Kidney epithelial cell (primary cell): ENCODE data around the gene SH3GLB2. TPM values are rescaled to one million over a fixed set of nuclear protein-coding genes. Genes with fewer than 3 reads are reported as not detected.

ENCODE experiments used
- DNase-seq: peaks from one replicate; pipeline ENCODE4 v3.0.0-alpha.2; 2010; ENCODE audit warnings: low read depth
- H3K27me3 ChIP-seq: 2 replicates; pipeline ENCODE4 v1.6.0; 2011; ENCODE audit warnings: low read length; ENCODE audit not compliant: control insufficient read depth, insufficient read depth
- H3K36me3 ChIP-seq: 2 replicates; pipeline ENCODE4 v1.5.1; 2011; ENCODE audit warnings: low read length; ENCODE audit not compliant: control insufficient read depth, insufficient read depth
- H3K4me3 ChIP-seq: 2 replicates; pipeline ENCODE4 v1.5.1; 2011; ENCODE audit warnings: low read depth, mild to moderate bottlenecking, control low read depth, low read length
- total RNA-seq: library from RNA; depleted of rRNA; stranded (reverse); fragments of >200 nt; gene quantifications from 2 replicates; pipeline ENCODE4 v1.2.3, GENCODE V29; 2015
- TF ChIP-seq, protein P1 (sequence below): IDR thresholded peaks from 2 replicates; pipeline ENCODE4 v1.5.1; 2011; ENCODE audit warnings: mild to moderate bottlenecking, moderate library complexity, low read length, control low read depth, inconsistent platforms; ENCODE audit not compliant: insufficient read depth, poor library complexity, severe bottlenecking

SH3GLB2 gene
- total RNA-seq, 1 donor from 2014 or later: 101 TPM

DNA sequence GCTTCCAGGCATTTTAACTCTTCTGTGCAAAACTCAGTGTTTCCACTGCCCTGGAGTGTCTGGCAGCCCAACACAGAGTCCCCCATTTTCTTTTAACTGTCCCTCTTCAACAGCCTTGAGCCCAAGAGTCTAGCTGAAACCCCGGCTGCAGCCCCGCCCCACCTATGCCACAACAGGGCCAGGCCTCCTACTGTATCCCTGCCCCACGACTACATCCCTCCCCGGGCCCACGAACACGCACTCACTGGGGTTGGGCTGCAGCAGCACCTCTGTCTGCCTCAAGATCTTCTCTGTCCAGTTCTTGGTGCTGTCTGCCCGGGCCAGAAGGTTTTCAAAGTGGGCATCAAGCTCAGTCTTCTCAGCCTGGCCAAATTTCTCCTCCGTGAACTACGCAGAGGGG lies 6.1 kb downstream of the SH3GLB2 start:
- H3K4me3 ChIP-seq: no peak overlapping the region
- TF ChIP-seq, protein P1, sequence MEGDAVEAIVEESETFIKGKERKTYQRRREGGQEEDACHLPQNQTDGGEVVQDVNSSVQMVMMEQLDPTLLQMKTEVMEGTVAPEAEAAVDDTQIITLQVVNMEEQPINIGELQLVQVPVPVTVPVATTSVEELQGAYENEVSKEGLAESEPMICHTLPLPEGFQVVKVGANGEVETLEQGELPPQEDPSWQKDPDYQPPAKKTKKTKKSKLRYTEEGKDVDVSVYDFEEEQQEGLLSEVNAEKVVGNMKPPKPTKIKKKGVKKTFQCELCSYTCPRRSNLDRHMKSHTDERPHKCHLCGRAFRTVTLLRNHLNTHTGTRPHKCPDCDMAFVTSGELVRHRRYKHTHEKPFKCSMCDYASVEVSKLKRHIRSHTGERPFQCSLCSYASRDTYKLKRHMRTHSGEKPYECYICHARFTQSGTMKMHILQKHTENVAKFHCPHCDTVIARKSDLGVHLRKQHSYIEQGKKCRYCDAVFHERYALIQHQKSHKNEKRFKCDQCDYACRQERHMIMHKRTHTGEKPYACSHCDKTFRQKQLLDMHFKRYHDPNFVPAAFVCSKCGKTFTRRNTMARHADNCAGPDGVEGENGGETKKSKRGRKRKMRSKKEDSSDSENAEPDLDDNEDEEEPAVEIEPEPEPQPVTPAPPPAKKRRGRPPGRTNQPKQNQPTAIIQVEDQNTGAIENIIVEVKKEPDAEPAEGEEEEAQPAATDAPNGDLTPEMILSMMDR: no peak
- no peak for DNase-seq
- H3K27me3 ChIP-seq: no peaks in the 10 kb centered on the region
- no peaks in the 10 kb centered on the region for H3K36me3 ChIP-seq

- TF ChIP-seq, protein P1: no peak
- Histone ChIP-seq H3K4me3 (no peak overlapping the region), H3K36me3 (no peaks in the 10 kb centered on the region), H3K27me3 (no peaks in the 10 kb centered on the region)
- DNase-seq: no peak
These were observed 7.0 kb downstream of the SH3GLB2 start for GRCh38 chr9:129021091-129021490.

DNA sequence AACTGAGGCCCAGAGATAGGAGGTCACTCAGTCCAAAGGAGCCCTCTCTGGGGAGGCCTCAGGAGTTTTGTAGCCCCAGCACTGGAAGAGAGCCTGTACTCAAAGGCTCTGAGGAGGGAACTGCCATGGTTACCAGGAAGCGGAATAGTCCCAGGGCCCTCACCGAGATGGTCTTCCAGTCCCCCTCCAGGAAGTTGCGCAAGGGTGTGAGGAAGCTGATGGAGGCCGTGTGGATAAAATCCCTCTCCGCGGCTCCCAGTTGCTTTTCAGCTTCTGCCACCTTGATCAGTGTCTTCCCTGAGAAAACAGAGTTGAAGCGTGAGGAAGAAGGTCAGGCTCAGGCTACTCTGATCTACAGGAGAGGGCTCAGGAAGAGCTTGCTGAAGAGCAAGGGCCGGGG lies 13.5 kb downstream of the SH3GLB2 start:
- DNase-seq: no peak
- Histone ChIP-seq H3K4me3 (no peak overlapping the region), H3K36me3 (peaks cover 1% of the 10 kb centered on the region), H3K27me3 (no peaks in the 10 kb centered on the region)
- TF ChIP-seq, protein P1: no peak

GRCh38 chr9:129014124-129014523 lies 14.0 kb downstream of the SH3GLB2 start:
- DNase-seq: no peak
- peaks cover 1% of the 10 kb centered on the region for H3K36me3 ChIP-seq
- TF ChIP-seq, protein P1: no peak
- no peak overlapping the region for H3K4me3 ChIP-seq
- H3K27me3 ChIP-seq: no peaks in the 10 kb centered on the region

- Histone ChIP-seq H3K4me3 (no peak overlapping the region), H3K27me3 (no peaks in the 10 kb centered on the region), H3K36me3 (peaks cover 1% of the 10 kb centered on the region)
- DNase-seq: no peak
- TF ChIP-seq, protein P1: no peak
These were observed 14.5 kb downstream of the SH3GLB2 start for GRCh38 chr9:129013674-129014073.

GRCh38 chr9:129012893-129013448 lies 15.2 kb downstream of the SH3GLB2 start:
- DNase-seq: no peak
- Histone ChIP-seq H3K36me3 (peaks cover 1% of the 10 kb centered on the region), H3K27me3 (no peaks in the 10 kb centered on the region), H3K4me3 (no peak overlapping the region)
- TF ChIP-seq, protein P1: no peak
